Colonic mucosa (tissue), 4 donors: Measurements from ENCODE around the gene SCAMP2. TPM values are rescaled to one million over a fixed set of nuclear protein-coding genes. Genes with fewer than 3 reads are reported as not detected.

Experiments used
- DNase-seq: peaks from one replicate; pipeline ENCODE4 v3.0.0-alpha.2; 2020
- H3K27ac ChIP-seq: fragments of 200-600 bp; one replicate; pipeline ENCODE4 v1.8.0; 2021
- H3K27me3 ChIP-seq: fragments of 200-600 bp; one replicate; pipeline ENCODE4 v1.8.0; 2021
- H3K36me3 ChIP-seq: fragments of 200-600 bp; one replicate; pipeline ENCODE4 v1.8.0; 2021
- H3K4me1 ChIP-seq: fragments of 200-600 bp; one replicate; pipeline ENCODE4 v1.8.0; 2021; ENCODE audit warnings: mild to moderate bottlenecking
- H3K4me3 ChIP-seq: fragments of 200-600 bp; one replicate; pipeline ENCODE4 v1.8.0; 2021
- H3K9ac ChIP-seq, 2 donors: one replicate each; pipeline ENCODE4 v1.7.0; 2013; ENCODE audit warnings: control low read depth in 2 of 2, low read depth in 2 of 2, low read length in 2 of 2
- H3K9me3 ChIP-seq: fragments of 200-600 bp; one replicate; pipeline ENCODE4 v1.8.0; 2021
- CTCF ChIP-seq: fragments of 200-600 bp; IDR thresholded peaks from one replicate; pipeline ENCODE4 v1.8.0; 2022; ENCODE audit warnings: antibody characterized with exemption, mild to moderate bottlenecking
- intact Hi-C: fragments of 100-400 bp; cut with DNase I; formaldehyde crosslinking; loops from one replicate; pipeline ENCODE4 v1.14.1; 2022
- total RNA-seq, 2 donors: library from RNA; stranded (reverse); fragmentation: NEBNext Ultra II Directional in 1 of 2; extraction: Animal tissue kit (Norgen Biotek cat#: 25700) in 1 of 2; gene quantifications; one replicate each; pipeline ENCODE4 v1.2.1, GENCODE V29; 2021
- donor health status: healthy.
- donor health status: DM: no; HTN: no; CAD: no.
- donor health status: DM: no; HTN: no; CAD: no.

Gene SCAMP2
- total RNA-seq, 2 donors from 2014 or later: 152 to 204 TPM

GRCh38 chr15:74799856-74800558 is 73.2 kb downstream of the SCAMP2 start:
- Histone ChIP-seq H3K9ac (peak overlapping the region; percentile 43 to 48), H3K9me3 (no peaks in the 10 kb centered on the region), H3K36me3 (peaks cover 25% of the 10 kb centered on the region), H3K4me1 (peaks cover 5% of the 10 kb centered on the region), H3K27ac (peak overlapping the region; percentile 56), H3K4me3 (no peak overlapping the region), H3K27me3 (no peaks in the 10 kb centered on the region)
- DNase-seq: peak; percentile 89
- TF ChIP-seq CTCF: peak; percentile 98
- intact Hi-C loops: loop anchor here (1.0 kb wide), 1 partner anchor 29 kb away; no protein-coding TSS in a partner anchor

GRCh38 chr15:74799255-74799855 is 73.8 kb downstream of the SCAMP2 start:
- H3K9ac ChIP-seq: peak overlapping the region in 1 of 2 donors; percentile 43
- intact Hi-C loops: no loop called here
- H3K4me1 ChIP-seq: peaks cover 5% of the 10 kb centered on the region
- H3K4me3 ChIP-seq: no peak overlapping the region
- H3K27me3 ChIP-seq: no peaks in the 10 kb centered on the region
- peak; percentile 28 for DNase-seq
- H3K9me3 ChIP-seq: no peaks in the 10 kb centered on the region
- peak overlapping the region; percentile 56 for H3K27ac ChIP-seq
- H3K36me3 ChIP-seq: peaks cover 25% of the 10 kb centered on the region
- no peak for TF ChIP-seq CTCF

GRCh38 chr15:74798388-74799254 is 74.5 kb downstream of the SCAMP2 start:
- intact Hi-C loops: no loop called here
- Histone ChIP-seq H3K27ac (no peak overlapping the region), H3K4me1 (peaks cover 5% of the 10 kb centered on the region), H3K27me3 (no peaks in the 10 kb centered on the region), H3K9ac (peak overlapping the region in 1 of 2 donors; percentile 43), H3K9me3 (no peaks in the 10 kb centered on the region), H3K36me3 (peaks cover 23% of the 10 kb centered on the region), H3K4me3 (no peak overlapping the region)
- DNase-seq: peak; percentile 44
- TF ChIP-seq CTCF: no peak

GRCh38 chr15:74795966-74796625 is 77.1 kb downstream of the SCAMP2 start:
- Histone ChIP-seq H3K4me1 (peaks cover 14% of the 10 kb centered on the region), H3K9ac (no peak overlapping the region), H3K27ac (no peak overlapping the region), H3K27me3 (no peaks in the 10 kb centered on the region), H3K36me3 (peaks cover 5% of the 10 kb centered on the region), H3K4me3 (no peak overlapping the region), H3K9me3 (no peaks in the 10 kb centered on the region)
- intact Hi-C loops: no loop called here
- no peak for TF ChIP-seq CTCF
- DNase-seq: no peak

- intact Hi-C loops: no loop called here
- no peak overlapping the region for H3K4me3 ChIP-seq
- H3K36me3 ChIP-seq: no peaks in the 10 kb centered on the region
- peaks cover 23% of the 10 kb centered on the region for H3K4me1 ChIP-seq
- no peaks in the 10 kb centered on the region for H3K9me3 ChIP-seq
- H3K27me3 ChIP-seq: no peaks in the 10 kb centered on the region
- H3K9ac ChIP-seq: no peak overlapping the region
- DNase-seq: no peak
- no peak overlapping the region for H3K27ac ChIP-seq
- no peak for TF ChIP-seq CTCF
These were observed 78.2 kb downstream of the SCAMP2 start for GRCh38 chr15:74794970-74795349.
